Stimulated activated CD4-positive, alpha-beta T cell treated with anti-CD3 and anti-CD28 coated beads, Interleukin-15, amount 100 ng/mL, for 1 hour (primary cell): ENCODE measurements around the gene FGD3.

ENCODE experiments used
- DNase-seq, 2 donors: peaks; one replicate each; pipeline ENCODE4 v3.0.0-alpha.2; 2020; ENCODE audit warnings: low read depth in 1 of 2, low spot score in 1 of 2

The FGD3 gene

DNA sequence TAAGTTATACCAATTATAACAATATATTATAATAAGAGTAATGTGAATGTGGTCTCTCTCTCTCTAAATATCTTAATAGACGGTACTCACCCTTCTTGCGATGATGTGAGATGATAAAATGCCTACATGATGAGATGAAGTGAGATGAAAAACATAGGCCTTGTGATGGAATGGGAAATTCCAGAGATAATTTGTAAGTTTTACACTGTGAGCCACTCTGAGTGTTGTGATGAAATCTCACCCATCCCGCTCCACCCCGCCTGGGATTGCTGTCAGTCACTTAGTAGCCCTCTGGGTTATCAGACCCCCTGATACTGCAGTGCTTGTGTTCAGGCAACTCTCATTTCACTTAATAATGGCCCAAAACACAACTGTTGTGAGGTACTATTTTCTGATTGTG lies 121.6 kb downstream of the FGD3 start:
- no peak for DNase-seq

DNA sequence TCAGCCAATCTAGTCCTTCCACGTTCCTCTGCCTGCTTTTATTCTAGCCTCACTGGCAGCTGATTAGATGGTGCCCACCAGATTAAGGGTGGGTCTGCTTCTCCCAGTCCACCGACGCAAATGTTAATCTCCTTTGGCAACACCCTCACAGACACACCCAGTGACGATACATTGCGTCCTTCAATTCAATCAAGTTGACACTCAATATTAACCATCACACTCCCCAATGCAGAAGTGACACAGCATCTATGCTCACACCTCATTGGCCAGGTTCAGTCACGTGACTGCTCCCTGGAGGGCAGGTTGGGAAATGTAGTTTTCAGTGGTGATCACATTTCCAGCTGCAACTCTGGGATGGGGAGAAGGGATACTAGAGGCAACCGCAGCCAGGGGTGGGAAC lies 124.1 kb downstream of the FGD3 start:
- DNase-seq: no peak

DNA sequence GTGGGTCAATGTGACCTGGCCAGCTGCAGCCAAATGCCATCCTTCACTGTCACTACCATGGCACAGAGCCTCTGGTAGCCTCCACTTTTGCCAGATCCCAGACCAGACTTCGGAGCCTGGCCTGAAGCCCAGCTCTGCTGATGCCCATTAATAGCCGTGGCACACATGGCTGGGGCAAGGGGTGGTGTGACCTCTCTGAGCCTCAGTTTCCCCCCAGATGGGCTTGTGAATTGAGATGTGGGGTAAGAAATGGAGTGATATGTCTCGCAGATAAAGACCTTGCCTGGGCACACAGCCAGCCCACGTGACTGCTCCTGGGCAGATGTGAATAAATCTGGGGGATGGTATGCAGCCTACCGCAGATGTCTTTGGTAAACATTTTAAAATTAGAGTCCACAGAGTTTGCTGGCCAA lies 125.1 kb downstream of the FGD3 start:
- no peak for DNase-seq

DNA sequence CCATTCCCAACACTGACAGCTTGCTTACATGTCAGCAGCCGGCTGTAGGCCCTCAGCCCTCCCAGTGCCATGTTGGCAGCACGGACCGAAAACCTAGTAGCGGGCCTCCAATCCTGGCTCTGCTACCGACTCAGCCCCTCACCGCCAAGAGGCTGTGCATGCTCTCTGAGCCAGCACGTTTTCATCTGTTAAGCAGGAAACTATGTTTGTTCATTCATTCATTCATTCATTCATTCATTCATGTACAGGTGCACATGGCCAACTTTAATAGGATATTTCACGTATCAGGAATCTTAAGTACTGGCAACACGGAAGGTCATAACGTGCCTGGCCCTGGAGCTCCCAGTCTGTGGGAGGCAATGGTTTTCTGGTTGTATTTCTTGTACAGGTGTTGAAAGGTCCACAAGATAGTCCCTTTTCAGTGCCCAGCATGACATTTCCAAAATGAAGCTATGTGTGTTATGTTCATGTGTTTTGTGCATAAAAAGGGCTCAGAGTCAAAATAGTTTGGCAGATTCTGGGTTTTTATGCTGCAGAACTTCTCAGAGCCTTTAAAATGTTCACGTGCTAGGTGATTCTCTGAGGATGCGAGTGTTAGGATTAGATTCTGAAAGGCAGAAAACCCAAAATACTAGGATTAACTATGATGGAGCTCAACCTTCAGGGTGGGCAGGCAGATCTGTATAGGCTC lies 128.9 kb downstream of the FGD3 start:
- DNase-seq: no peak

DNA sequence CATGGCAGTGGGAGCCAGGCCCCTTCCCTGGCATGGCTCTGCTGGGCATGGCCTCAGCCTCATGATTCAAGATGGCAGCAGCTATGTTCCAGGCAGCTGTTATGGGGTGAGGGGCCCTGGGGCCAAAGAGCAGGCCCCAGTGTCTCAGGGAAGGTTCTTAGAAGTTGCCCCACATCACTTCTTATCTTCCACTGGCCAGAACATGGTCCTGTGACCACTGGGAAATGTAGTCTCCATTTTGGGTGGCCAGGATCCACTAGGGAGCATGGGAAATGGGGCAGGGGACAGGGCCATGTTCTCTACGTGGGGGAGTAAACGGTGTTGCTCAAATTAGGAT lies 129.4 kb downstream of the FGD3 start:
- no peak for DNase-seq

DNA sequence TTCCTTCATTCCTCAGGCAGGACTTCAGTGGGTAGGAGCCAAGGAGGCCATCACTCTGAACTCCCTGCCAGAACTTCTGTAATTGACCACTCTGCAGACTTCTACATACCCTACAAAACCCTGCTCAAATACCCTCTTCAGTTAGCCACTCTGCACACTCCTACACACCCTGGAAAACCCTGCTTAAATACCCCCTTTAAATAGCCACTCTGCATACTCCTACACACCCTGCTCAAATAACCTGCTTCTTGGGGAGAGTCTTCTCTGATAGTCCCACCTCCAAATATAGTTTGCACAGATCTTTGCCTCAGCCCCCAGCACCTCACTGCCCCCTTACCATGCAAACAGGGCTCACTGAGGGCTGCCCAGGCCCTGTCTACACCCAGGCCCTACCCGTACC lies 130.0 kb downstream of the FGD3 start:
- no peak for DNase-seq

DNA sequence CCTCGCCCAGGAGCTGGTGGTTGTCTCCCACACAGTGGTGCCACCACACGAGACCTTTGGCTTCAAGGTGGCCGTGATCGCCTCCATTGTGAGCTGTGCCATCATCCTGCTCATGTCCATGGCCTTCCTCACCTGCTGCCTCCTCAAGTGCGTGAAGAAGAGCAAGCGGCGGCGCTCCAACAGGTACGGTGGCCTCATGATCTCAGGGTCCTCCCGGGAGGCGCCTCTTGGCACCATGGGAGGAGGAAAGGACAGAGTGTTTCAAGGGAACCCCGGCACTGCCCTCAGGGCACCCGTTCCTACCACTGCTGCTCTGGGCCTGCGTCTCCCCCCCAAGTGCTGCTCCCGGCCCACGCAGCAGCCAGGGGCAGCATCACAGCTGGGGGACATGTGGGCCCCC lies 130.5 kb downstream of the FGD3 start:
- DNase-seq: no peak

DNA sequence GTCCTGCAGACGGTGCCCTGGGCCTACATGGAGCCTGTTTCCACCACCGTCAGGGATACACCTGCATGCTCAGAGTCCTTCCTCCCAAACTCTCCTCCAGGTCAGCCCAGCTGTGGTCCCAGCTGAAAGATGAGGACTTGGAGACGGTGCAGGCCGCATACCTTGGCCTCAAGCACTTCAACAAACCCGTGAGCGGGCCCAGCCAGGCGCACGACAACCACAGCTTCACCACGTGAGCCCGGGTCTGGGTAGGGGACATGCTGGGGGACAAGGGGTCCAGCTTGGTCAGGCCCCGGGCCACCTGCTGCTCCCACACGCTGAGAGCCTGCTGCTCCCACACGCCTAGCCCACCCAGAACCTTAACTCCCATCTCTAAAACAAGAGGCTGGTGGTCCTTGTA lies 132.0 kb downstream of the FGD3 start:
- DNase-seq: no peak

DNA sequence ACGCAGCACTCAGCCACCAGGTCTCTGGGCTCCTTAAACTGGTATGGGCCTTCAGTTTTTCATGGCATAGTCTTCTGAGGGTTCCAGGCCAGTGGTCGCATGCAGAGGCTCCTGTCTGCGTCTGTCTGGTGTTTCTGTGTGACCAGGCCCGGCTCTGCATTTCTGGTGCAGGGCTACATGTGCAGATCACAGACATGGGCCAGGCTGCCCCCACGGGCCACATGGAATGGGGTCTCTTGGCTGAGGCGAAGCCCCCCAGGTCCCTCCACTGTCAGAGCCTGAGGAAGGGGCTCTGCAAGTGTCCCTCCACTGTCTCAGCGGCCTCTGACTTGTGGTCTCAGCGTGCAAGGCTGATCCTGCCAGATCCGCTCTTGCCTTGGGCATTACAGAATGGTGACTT lies 133.1 kb downstream of the FGD3 start:
- no peak for DNase-seq

DNA sequence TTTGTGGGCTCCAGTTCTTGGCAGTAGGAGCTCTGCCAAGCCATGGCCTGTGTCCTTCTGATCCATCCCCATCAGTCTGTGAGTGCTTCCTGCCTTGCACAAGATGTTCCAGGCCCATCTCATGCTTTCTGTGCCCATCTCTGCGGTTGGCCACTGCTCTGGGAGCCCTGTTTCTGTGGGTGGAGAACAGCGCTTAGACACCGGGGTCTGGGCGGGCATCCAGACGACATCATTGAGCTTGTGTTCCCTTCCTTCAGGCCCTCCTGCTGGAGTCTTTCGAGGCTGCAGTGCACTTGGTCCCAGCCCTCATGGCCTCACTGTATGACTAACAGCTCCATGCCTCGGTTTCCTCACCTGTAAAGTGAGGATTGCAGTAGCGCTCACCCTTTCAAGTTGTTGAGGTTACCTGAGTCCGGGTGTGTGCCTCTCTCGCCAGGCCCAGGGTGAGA lies 133.8 kb downstream of the FGD3 start:
- DNase-seq: no peak

DNA sequence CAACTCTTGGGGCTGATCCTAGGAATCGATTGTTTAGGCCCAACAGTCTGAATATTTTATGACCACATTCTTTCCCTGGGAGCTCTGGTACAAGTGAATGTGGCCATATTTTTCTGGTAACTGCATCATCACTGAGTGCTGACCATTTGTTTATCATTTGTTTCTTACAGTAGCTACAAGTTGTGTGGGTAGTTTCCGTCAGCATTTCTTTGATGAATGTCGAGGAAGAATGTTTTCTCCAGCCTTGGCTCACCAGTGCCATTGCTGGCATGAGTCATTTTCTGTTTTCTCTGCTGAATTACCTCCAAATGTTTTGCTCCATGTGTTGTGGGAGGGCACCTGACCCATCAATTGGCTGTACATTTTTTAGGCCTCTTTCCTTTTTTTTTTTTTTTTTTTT lies 134.6 kb downstream of the FGD3 start:
- DNase-seq: no peak

DNA sequence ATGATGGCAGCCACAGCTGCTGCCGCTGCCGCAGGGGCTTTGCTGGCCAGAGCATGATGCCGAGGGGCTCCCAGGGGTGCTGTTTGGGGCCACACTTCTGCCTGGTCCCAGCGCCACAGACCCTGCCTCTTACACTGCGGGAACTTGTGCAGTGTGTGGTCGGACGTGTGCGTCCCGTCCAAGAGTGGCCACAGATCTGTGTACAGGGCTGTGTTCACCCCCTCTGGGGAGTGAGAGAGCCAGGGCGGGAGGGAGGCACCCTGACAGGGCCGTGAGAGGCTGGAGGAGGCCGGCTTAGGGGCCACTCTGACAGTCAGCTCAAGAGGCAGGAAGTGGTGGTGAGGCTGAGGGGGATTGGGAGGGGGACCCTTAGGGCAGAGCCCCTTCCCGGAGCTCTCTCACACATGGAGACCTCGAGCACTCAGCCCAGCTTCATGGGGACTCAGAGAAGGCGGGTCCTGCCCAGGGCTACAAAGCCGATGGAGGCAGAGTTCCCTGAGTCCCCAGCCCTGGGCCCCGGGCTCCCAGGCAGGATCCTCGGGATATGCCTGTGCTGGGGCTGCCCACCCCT lies 135.6 kb downstream of the FGD3 start:
- DNase-seq: no peak

DNA sequence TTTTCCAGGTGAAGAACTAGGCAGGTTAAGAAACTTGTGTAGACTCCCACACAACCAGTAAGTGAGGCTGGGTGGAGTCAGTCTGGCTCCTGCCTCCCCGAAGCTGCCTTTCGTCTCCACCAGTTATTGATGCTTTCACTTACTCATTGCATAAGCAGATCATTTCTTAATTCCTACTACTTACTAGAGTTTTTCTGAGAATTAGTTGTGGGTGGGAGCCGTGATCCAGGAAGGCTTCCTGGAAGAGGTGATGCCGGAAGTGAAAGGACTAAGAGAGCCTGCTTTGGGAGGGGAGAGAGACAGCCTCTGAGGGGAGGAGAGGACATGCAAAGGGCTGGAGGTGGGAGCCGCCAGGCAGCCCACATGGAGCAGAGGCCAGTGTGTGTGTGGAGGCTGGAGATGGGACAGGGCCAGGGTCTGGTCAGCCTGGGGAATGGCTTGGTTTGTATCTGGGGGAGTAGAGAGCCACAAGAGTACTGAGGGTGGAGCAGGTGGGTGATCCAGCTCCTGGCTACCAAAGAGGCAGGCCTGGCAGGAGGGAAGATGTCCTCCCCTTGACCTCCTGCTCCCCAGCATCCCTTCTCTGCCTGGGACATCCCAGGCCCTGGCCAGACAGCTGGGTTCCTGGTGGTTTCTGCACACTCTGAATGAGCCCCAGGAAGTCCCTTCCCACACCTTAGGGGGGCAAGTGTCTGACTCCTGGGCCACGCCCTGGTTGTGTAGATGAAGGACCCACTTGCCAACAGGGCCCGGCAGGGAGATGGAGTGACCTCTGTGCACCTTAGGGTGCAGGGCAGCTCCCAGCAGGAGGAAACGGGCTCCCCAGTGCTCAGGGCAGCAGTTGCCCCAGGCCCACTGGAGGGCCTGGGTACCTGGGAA lies 136.5 kb downstream of the FGD3 start:
- no peak for DNase-seq

DNA sequence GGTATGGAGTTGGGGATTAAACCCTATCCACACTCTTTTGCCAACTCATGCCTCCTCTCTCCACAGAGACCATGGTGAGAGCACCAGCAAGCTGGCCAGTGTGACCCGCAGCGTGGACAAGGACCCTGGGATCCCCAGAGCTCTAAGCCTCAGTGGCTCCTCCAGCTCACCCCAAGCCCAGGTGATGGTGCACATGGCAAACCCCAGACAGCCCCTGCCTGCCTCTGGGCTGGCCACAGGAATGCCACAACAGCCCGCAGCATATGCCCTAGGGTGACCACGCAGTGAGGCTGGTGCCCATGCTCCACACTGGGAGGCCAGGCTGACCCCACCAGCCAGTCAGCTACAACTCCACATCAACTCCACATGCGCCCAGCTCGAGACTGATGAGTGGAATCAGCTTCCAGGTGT lies 137.2 kb downstream of the FGD3 start:
- DNase-seq: no peak

DNA sequence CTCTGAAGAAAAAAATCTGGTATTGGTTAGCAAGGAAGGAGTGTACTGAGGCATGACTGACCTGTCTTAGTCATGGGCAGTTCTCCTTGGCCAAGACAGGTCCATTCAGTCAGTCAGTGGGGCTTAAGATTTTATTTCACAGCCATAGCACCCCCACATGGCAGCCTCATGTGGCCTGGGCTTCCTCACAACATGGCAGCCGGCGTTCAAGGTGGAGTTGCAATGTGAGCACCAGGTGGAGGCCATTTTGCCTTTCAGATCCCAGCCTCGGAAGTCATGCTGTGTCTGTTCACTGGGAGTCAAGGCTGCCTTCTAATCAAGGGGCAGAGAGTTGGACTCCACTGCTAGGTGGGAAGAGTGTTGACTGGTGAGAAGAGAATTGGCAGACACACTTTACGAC lies 138.4 kb downstream of the FGD3 start:
- no peak for DNase-seq
